Measurements from ENCODE around the gene SYNGR1.
A peak's percentile ranks its signal among the peaks of the same experiment; 100 is the strongest.

Gene SYNGR1

GRCh38 chr22:39374801-39375200 is 25.0 kb downstream of the SYNGR1 start:
- no peak for DNase-seq

GRCh38 chr22:39375646-39376045 is 25.9 kb downstream of the SYNGR1 start:
- DNase-seq = no peak

GRCh38 chr22:39379756-39380730 is 30.3 kb downstream of the SYNGR1 start:
- no peak for DNase-seq

GRCh38 chr22:39381009-39381755 is 31.4 kb downstream of the SYNGR1 start:
- DNase-seq = no peak

- DNase-seq = no peak
These were observed 32.1 kb downstream of the SYNGR1 start for GRCh38 chr22:39381930-39382329.

- DNase-seq = no peak
These were observed 32.6 kb downstream of the SYNGR1 start for GRCh38 chr22:39382410-39382809.

- DNase-seq = no peak
These were observed 34.2 kb downstream of the SYNGR1 start for GRCh38 chr22:39383841-39384625.

- DNase-seq = no peak
These were observed 35.1 kb downstream of the SYNGR1 start for GRCh38 chr22:39384750-39385480.

- peak; percentile 74 for DNase-seq
These were observed 38.6 kb downstream of the SYNGR1 start for GRCh38 chr22:39388261-39389011.

- DNase-seq = no peak
These were observed 39.6 kb downstream of the SYNGR1 start for GRCh38 chr22:39389420-39389819.

GRCh38 chr22:39392341-39392948 is 42.7 kb downstream of the SYNGR1 start:
- no peak for DNase-seq

- DNase-seq = no peak
These were observed 46.4 kb downstream of the SYNGR1 start for GRCh38 chr22:39395936-39396796.

- DNase-seq = no peak
These were observed 47.0 kb downstream of the SYNGR1 start for GRCh38 chr22:39396797-39397195.

GRCh38 chr22:39401301-39401631 is 51.5 kb downstream of the SYNGR1 start:
- no peak for DNase-seq

- DNase-seq = peak; percentile 30 to 32
These were observed 55.7 kb downstream of the SYNGR1 start for GRCh38 chr22:39405346-39406085.

- DNase-seq = no peak
These were observed 58.4 kb downstream of the SYNGR1 start for GRCh38 chr22:39408173-39408572.

- no peak for DNase-seq
These were observed 59.0 kb downstream of the SYNGR1 start for GRCh38 chr22:39408807-39409206.

GRCh38 chr22:39409516-39410029 is 59.8 kb downstream of the SYNGR1 start:
- DNase-seq = no peak

GRCh38 chr22:39410264-39410663 is 60.5 kb downstream of the SYNGR1 start:
- no peak for DNase-seq
